Stimulated activated CD8-positive, alpha-beta memory T cell treated with anti-CD3 and anti-CD28 coated beads, Interleukin-7, amount 100 ng/mL, for 24 hours (primary cell): Measurements from ENCODE around the gene TMTC1.

Experiments used
- DNase-seq: peaks from one replicate; pipeline ENCODE4 v3.0.0-alpha.2; 2020; ENCODE audit warnings: low read depth

The TMTC1 gene

DNA sequence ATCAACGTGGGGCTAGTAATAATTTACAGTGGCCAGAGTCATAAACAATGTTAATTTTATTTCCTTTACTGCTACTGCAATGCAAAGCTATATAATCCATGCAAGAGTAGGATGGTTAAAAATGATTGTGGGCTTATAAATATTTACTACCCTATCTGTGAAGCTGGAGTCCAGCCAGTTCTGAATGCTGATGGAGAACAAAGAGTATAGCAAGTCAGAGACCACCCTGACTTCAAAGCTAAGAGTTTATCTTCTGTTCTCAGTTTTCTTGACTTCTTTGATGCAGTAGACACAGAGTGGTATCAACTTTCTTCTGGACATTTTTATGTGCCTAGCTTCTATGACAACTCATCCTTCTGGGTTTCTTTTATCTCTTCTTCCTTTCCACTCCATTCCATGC lies 252.3 kb downstream of the TMTC1 start:
- no peak for DNase-seq

DNA sequence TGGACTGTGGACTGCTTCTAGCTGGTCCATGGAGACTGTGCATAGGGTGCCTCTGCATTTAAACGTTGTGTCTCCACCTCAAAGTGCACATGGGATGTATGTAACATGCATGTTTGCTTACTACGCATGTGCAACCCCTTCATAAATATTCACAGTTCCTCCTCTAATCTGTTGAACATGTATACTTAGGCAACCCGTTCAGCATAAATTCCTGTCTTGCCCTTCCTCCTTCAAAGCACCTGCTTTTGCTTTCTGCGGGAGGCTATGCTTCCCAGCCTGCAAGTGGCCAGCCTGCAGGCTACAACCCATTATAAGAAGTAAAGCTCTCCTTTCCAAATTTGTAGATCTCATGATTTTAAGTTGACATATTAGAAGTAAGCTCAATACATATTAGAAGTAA lies 253.3 kb downstream of the TMTC1 start:
- DNase-seq, result no peak

DNA sequence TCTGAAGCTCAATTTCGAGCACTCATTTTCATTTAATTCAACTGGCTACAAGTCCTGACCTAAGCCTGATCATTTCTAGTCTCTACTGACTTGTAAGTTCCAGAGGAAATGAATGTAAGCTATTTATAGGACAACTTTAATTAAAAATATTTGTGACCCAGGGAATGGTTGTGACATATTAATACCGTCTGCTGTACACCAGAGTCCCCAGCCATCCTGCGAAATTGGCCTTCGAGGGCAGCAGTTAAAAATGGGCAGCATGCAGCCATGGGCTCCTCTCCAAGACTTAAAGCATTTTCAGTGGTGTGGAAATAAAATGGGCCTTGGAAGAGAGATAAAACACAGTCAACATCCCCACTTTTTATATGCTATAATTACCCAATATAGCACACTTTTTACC lies 255.6 kb downstream of the TMTC1 start:
- no peak for DNase-seq

DNA sequence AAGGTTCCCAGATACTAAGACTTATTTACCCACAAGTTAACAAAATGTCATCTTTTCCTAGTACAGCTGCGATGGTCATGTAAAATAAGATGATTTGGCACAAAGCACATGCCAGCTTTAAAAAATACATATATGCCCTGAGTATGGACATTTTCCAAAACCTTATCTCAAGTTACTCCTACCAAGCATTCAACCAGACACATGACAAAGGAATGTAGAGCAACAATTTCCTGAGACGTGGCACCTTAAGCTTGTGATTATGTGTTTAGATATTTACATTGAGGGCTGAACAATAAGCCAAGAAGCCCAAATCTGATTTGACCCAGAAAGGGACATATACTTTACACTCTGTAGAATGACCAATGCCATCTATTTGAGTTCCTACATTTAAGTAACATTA lies 261.8 kb downstream of the TMTC1 start:
- DNase-seq, result no peak

DNA sequence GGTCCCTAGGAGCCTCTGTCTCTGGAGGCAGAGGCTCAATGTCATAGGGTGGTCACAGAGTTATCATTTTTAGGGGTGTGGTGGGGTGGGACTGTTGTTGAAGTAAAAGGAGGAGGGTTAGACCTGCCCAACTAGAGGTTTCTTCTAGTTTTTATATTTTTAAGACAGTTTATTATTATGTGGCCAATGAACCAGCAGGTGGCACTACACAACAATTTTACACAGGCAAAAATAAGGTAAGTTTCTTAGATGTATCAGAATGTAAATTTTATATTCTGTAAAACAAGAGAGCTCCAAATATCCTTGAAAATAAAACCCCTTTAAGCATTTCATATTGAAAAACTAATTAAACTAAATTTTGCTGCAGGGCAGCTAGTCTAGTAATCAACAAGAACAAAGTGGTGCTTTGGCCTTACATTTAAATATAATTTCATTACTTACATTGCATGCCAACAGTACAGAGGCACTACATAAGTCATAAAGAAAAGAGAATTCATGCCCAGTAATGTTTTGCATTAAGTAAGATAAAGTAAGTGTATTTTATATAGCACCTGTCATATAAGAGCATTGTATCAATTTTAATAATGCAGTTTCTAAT lies 264.1 kb downstream of the TMTC1 start:
- DNase-seq, result no peak

DNA sequence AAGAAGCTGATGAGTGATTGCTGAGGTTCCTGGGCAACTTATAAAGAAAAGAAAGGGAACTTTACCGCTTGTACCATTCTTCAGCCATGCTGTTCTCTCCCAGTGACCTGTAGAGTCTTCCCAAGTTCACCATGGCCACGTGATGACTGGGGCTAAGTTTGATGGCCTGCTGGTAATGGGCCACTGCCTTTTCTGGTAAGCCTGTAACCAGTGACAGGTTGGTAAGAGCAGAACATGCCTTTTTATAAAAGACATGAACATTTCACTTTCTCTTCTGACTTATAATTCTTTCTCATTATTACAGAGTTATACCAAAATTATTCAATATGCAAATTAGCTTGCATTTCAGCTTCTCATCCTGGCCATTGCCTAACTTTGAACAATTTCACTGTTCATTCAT lies 265.3 kb downstream of the TMTC1 start:
- DNase-seq, result no peak

DNA sequence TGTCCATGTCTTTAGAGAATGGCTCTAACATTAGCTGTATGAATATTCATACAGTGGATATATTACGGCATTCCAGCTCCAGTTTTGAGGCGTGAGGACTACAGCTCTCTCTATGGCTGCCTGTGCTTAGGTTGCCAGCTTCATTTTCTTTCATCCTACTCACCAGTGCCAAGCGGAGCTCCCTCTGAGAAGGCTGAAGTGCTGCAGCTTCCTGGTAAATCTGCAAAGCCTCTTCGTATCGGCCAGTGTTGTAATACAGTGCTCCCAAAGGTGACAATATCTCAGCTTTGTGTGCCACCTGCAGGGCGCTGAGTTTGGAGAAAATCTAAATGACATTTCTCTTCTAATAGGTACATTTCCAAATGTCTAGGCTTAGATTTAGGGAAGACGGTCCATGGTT lies 266.5 kb downstream of the TMTC1 start:
- no peak for DNase-seq

DNA sequence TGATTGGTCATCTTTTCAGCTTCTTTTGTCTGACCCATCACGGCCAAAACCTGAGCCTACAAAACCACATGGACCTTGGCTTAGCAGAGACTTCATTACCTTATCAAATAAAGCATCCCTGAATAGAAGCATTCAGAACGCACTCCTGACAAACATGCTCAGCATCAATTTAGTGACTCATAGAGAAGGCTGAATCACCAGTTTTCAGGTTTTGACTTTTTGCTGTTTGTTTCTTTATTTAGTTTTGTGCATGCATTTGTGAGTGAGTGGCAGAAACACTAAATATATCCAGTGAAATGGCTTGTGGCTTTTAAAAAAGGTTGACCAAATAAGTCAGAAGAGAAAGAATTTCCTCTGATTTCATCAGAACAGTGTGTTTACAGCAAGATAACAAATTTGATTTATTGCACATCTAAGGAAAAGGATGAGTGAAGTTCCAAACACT lies 267.3 kb downstream of the TMTC1 start:
- no peak for DNase-seq

DNA sequence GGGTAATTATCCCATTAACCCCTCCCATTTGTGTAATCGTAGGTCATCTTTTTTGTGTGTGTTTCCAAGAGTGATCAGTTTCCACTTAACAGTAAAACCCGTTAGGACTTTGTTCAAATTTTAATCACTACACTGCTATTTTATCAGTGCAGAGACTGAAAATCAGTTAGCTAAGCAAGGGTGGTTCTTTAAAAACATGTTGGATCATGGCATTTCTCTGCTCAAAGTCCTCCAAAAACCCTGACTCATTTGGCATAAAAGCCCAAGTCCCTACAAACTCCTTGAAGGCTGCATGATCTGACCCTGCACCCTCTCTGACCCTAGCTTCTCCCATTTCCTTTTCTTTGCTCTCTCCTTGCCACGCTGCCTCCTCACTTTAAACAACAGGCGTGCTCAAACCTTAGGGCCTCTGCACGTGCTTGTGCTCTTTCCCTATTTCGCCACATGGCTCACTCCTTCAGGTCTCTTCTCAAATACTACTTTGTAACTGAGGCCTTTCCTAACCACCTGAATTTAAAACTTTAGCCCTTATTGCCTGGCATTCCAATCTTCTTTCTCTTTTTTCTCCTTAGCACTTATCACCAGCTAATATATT lies 273.1 kb downstream of the TMTC1 start:
- DNase-seq, result no peak

DNA sequence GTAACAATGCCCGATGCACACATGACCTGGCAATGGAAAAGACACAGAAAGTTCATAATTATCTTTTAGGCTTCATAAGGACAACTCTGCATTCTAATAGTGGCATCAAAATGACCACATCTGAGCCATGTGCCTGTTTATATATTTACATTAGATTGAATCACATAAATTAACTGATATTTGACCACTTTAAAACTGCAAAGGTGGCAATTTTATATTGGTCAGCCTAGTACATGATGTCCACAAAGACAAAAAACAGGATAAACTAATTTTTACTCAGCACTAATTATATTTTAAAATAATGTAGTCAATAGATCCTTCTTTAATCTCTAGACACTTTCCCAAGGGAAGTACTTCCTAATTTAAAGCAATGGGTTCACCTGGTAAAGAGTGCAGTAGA lies 274.2 kb downstream of the TMTC1 start:
- no peak for DNase-seq

DNA sequence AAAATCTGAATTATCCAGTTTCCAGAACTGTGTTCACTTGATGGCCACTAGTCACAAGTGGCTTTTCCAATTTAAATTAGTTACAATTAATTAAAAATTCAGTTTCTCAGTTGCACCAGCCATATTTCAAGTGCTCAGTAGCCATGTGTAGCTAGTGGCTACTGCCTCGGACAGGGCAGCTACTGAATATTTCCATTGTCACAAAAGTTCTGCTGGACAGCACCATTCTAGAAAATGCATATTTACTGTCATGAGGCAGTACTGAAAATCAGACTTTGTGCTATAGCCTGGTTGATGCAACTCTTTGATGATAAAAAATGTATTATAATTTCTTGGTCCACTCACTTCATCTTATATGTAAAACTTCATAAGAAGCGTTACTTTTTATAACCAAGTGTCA lies 274.8 kb downstream of the TMTC1 start:
- no peak for DNase-seq

DNA sequence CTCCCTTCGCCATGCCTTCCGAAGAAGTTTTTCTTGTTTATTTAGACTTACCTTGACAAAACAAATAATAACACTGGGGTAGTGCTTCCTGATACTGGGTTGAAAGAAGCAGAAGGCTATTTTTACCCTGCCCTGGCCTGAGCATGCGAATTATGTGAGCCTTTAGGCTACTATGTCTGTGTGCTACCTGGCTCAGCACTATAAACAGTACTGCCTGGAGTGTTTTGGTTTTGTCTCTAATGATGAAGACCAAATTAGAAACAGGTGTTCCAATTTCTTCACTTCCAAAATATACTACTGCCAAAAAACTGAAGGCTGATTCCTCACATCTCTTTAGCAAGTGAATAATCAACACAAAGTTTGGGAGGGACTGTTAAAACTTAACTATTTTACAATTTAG lies 278.6 kb downstream of the TMTC1 start:
- DNase-seq, result no peak

DNA sequence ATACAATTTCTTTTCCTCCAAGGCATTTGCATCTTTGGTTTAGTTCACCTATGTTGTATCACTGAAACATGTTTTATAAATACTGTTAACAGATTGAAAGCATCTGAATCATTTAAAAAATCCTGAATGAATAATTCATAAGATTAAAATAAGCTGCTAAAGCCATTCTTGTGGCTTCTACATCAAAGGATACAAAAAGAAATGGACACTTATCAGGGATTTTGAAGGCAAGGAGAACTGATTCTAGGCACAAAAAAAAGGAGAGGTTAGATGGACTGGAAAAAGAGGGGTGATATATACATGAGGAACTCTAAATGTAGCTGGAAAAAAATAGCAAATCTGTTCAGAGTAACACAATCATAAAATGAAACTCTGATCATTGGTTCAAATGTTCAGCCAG lies 280.5 kb downstream of the TMTC1 start:
- DNase-seq, result no peak

DNA sequence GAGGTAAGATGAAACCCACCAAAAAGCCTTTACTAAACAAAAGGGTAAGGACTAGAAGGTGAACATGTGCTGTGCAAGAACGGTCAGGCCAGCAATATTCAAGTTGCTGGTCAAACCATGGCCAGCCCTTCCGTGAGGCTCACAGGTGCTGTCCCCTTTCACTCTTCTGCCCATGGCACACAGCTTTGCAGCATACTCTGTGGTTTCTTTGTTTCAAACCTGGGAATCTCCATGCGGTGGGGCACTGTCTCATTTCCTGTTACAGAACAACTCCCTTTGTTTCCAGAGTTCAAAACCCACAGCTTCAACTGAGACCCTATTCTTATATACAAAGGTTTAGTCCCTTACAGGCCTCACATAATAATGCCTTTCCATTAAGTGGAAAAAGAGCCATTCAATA lies 284.5 kb downstream of the TMTC1 start:
- no peak for DNase-seq

DNA sequence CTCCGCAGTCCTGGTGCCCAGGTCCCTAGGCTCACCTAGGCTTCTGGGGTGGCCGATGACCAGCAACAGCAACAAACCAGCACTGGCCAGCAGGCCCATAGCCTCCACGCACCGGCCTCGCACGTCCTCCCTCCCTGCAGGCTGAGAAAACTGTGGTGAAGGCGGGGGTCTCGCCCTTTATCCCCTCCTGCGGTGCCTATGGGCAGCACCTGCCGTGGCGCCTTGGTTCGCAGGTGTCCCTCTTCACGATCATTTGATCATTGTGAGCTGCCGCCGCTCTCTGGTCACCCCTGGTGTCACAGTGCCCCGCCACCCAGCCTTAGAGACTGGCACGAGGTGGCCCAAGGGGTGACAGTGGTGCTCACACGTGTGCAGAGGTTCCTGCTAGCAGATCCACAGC lies 286.2 kb downstream of the TMTC1 start, which contains the start of gene OVCH1:
TSS of gene OVCH1 (minus strand) at position 99 of the 400 bp plus-strand sequence. CDS start at position 99, 0 bp downstream.
- no peak for DNase-seq

DNA sequence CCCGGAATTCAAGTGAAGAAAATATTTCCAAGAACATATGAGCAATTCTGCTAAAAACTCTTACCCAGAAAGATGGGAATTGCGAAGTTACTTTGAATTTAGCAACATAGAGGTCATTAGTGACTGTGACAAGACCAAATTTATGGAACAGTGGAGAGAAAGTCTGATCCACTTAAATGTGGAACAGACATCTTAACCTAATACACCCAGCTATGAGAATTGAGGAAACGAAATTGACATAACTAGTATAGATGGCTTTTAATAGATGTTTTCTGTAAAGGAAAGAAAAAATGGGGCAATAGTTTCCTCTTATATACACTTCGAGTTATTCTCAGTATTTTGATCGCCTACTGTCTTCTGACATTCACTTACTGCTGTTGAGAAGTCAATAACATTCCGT lies 290.9 kb downstream of the TMTC1 start:
- DNase-seq, result no peak

DNA sequence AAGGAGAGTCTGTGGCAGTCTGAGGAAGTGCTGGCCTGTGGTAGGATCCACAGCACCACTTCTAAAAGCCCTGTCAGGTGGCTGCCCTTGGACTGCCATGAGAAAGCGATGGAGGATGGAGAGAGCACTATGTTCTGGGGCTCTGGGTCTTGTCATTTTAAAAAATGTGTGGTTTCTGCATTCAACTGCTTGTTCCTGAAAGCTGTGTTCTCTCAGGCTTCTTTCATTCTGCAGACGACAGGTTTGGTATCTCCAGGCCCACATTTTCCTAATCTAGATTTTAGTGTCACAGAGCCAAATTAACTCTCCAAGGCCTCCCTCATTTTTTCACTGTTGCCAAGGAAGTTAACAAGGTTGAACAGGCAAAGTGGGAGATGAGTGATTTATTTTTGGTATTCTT lies 296.8 kb downstream of the TMTC1 start:
- no peak for DNase-seq

DNA sequence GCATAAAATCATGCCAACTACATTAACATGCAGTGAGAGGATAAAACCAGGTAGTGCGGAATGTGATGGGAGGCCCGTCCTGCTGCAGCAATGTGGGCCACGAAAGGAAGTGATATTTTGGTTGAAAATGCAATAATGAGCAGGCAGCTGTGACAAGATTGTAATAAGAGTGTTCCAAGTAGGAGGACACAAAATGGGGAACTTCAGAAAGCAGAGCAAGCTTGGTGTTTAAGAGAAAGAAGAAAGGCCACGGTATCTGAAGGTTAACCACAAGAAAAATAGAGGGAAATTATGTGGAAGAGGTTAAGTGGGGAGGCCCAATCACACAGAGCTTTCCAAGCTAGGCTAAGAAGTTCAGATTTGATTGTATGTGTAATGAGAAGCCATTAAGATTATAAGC lies 320.5 kb downstream of the TMTC1 start:
- no peak for DNase-seq

DNA sequence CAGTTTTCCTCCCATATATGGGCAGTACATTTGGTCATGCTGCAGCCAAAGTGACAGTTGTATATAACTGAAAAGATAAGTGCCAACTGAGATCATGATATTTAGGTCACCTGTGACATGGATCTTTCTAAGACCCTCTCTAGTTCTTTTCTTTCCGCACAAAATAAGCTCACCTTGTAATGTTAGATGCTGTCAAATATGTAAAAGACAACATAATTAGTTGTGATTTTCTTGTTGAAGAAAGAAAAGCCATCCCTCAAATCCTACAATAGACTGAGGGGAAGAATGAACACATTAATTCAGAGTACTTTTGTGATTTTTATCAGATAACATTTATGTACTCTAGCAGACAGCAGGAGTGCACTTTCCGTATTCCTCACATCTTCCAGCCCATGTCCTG lies 323.7 kb downstream of the TMTC1 start:
- DNase-seq, result no peak

DNA sequence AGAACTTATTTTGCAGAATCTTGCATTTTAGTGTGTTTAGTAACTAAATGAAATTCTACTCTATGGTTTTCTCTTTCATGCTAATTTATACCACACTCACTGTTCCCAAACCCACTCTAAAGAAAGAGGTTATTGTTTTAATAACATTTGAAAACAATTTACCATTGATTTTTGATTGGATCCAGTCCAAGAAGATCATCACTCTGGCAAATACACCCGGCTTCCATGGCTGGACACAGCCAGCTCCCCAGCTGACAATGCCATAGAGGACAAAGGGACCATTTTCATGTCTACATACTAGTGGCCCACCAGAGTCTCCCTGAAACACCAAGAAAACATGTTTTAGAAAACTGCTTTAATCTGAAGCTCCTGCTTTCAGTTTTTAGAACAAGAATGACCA lies 328.7 kb downstream of the TMTC1 start:
- no peak for DNase-seq

DNA sequence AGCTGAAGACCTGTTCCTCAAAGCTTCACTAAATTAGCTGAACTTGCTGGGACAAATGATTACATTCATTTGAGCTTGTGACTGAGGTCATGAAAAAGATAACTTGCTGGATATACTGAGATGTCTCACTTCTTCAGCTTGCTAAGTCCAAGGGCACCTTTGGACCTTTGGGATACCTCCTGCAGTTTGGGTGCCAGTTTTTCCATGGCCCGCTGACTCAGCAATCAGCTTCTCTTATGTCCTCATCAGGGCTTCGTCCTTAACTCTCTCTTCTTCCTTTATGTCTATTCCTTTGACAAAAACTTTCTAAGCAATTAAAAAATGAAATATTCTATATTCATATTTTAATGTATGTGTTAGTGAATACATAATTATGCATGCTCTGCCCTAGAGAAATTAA lies 331.9 kb downstream of the TMTC1 start:
- no peak for DNase-seq
